ENCODE data around the gene DUSP18. TPM values are rescaled to one million over a fixed set of nuclear protein-coding genes. Genes with fewer than 3 reads are reported as not detected.

The DUSP18 gene
- total and polyA plus RNA-seq, 2 of the 13 experiments (the other 11 are each of a cell fraction or from before 2014, with no cell fraction given) = 1.4 to 2.3 TPM

GRCh38 chr22:30636226-30637077, 31.2 kb downstream of the DUSP18 start (continued):
- TF ChIP-seq ATF7 (IDR thresholded peaks at IDR 0.05) = no peak
- 0 out of 2 replicates have a peak, but pooled peaks have one; percentile 26 for TF ChIP-seq ATF7 (CRISPR knock-in tag; IDR thresholded peaks at IDR 0.05)
- no peak for TF ChIP-seq HIVEP1 (CRISPR knock-in tag; IDR thresholded peaks at IDR 0.05)

GRCh38 chr22:30635273-30636225, 32.1 kb downstream of the DUSP18 start, which contains the start of gene SLC35E4:
SLC35E4 (plus strand) TSS chr22:30635781; CDS start chr22:30636451, 670 bp downstream.
- H4K20me1 ChIP-seq (ENCODE audit: insufficient read depth, low read length) = no peaks in the 10 kb centered on the region
- H3K27ac ChIP-seq (ENCODE audit: extremely low read length, insufficient read depth, low read length) = no peak within 1 kb of the TSS
- H3K4me3 ChIP-seq (replicated peaks in 1 of 3; ENCODE audit: insufficient read depth in 1 of 3, low read depth in 2 of 3, low read length in 3 of 3) = peak within 1 kb of the TSS; percentile 46 to 75 (median 57); a peak in 5 of 6 replicates
- CTCF ChIA-PET (ENCODE audit: low intra/inter-chr PET ratio, low total read pairs) = interaction anchor here (3.4 kb wide), 1 partner anchor 120 kb away, joined by 61 read pairs; no protein-coding TSS in a partner anchor
- no peaks in the 10 kb centered on the region for H3K9me3 ChIP-seq (ENCODE audit: low read length)
- H3K36me3 ChIP-seq (replicated peaks in 1 of 2; ENCODE audit: control insufficient read depth in 1 of 2, insufficient read depth in 2 of 2, low read length in 2 of 2) = no peaks in the 10 kb centered on the region
- peak within 1 kb of the TSS; percentile 82 for H3K4me2 ChIP-seq (ENCODE audit: low read depth, low read length)
- peak within 1 kb of the TSS; percentile 36; the same call in 1 of the 2 replicates for H3K9ac ChIP-seq (ENCODE audit: insufficient read depth, low read depth, low read length)
- peak; percentile 13 for DNase-seq (ENCODE audit: low spot score)
- peaks cover 0 to 4% of the 10 kb centered on the region in 2 experiments; a peak in 3 of 5 replicates for H3K27me3 ChIP-seq (ENCODE audit: control insufficient read depth in 1 of 2, insufficient read depth in 2 of 2, low read length in 2 of 2)
- no CpG with 5 or more reads among the region's 75 CpGs for WGBS (ENCODE audit: low lambda C conversion rate)
- in situ Hi-C loops (cut with HindIII; ENCODE audit: extremely low pct_ligation_motif_present, low pct_unique_long_range_greater_than_20kb) = no loop called here
- POLR2A ChIA-PET = interaction anchor here (0.6 to 1.3 kb wide), 3 partner anchors 29 to 120 kb away, joined by 3 to 8 read pairs (median 5); partner anchors contain the start of gene TCN2
- H3K79me2 ChIP-seq (ENCODE audit: insufficient read depth, low read length) = no peaks in the 10 kb centered on the region
- no TSS peak for BruUV-seq (replicated peaks)
- no peak for FAIRE-seq
- no peak within 1 kb of the TSS for H2AFZ ChIP-seq (ENCODE audit: low read length)
- intact Hi-C loops (cut with micrococcal nuclease; ENCODE audit: unreplicated experiment) = no loop called here
- ATAC-seq = peak; percentile 79
- peaks cover 10% of the 10 kb centered on the region for H3K4me1 ChIP-seq (ENCODE audit: insufficient read depth, low read length)
- TF ChIP-seq ZNF839 (CRISPR knock-in tag; IDR thresholded peaks at IDR 0.05; ENCODE audit: borderline replicate concordance) (0 out of 2 replicates have a peak, but pooled peaks have one; percentile 13), CTCF (CRISPR knock-in tag; IDR thresholded peaks at IDR 0.05) (0 out of 2 replicates have a peak, but pooled peaks have one; percentile 26), POLR2A (IDR thresholded peaks at IDR 0.05; ENCODE audit: insufficient read depth in 1 of 2, low read depth in 2 of 2, low read length in 2 of 2) (no peak), EED (CRISPR knock-in tag; IDR thresholded peaks at IDR 0.05) (0 out of 2 replicates have a peak, but pooled peaks have one; percentile 70), ZBTB20 (CRISPR knock-in tag; IDR thresholded peaks at IDR 0.05; ENCODE audit: borderline replicate concordance, low read depth) (no peak), KDM5B (CRISPR knock-in tag; IDR thresholded peaks at IDR 0.05; ENCODE audit: borderline replicate concordance) (peak; percentile 24; the same call in 1 of the 2 replicates), PATZ1 (CRISPR knock-in tag; IDR thresholded peaks at IDR 0.05) (peak; percentile 62), ZNF281 (CRISPR knock-in tag; IDR thresholded peaks at IDR 0.05; ENCODE audit: borderline replicate concordance) (peak; percentile 48; the same call in 1 of the 2 replicates)
